GM18511 (cell line): ENCODE results near the gene CRYL1.
"Not testable (repeated sequence)": the region's sequence is repeated elsewhere in the genome, so short reads cannot be mapped to it uniquely, and the experiment has no call there.

Experiments used
- ATAC-seq: cut with Tn5 transposase; IDR thresholded peaks from one replicate; pipeline ENCODE4 v1.9.1; 2021; ENCODE audit warnings: mild to moderate bottlenecking, moderate library complexity; ENCODE audit not compliant: unreplicated experiment

Gene CRYL1

GRCh38 chr13:20461481-20461859 is 64.2 kb downstream of the CRYL1 start:
- no peak for ATAC-seq

- ATAC-seq: no peak
Observed at GRCh38 chr13:20460761-20461160, 64.9 kb downstream of the CRYL1 start.

- no peak for ATAC-seq
Observed at GRCh38 chr13:20457670-20458069, 68.0 kb downstream of the CRYL1 start.

- no peak for ATAC-seq
Observed at GRCh38 chr13:20456737-20457136, 68.9 kb downstream of the CRYL1 start.

- ATAC-seq: no peak
Observed at GRCh38 chr13:20451397-20451796, 74.3 kb downstream of the CRYL1 start.

- ATAC-seq: no peak
Observed at GRCh38 chr13:20448470-20448869, 77.2 kb downstream of the CRYL1 start.

- ATAC-seq: no peak
Observed at GRCh38 chr13:20446900-20447299, 78.8 kb downstream of the CRYL1 start.

- ATAC-seq: no peak
Observed at GRCh38 chr13:20446405-20446804, 79.3 kb downstream of the CRYL1 start.

- no peak for ATAC-seq
Observed at GRCh38 chr13:20442798-20443381, 82.8 kb downstream of the CRYL1 start.

GRCh38 chr13:20442375-20442774 is 83.3 kb downstream of the CRYL1 start:
- ATAC-seq: no peak

GRCh38 chr13:20441879-20442278 is 83.8 kb downstream of the CRYL1 start:
- no peak for ATAC-seq

- no peak for ATAC-seq
Observed at GRCh38 chr13:20441056-20441455, 84.6 kb downstream of the CRYL1 start.

GRCh38 chr13:20439261-20439660 is 86.4 kb downstream of the CRYL1 start:
- no peak for ATAC-seq

- no peak for ATAC-seq
Observed at GRCh38 chr13:20438801-20439200, 86.9 kb downstream of the CRYL1 start.

GRCh38 chr13:20436505-20436904 is 89.2 kb downstream of the CRYL1 start:
- ATAC-seq: no peak

GRCh38 chr13:20435616-20436368 is 89.9 kb downstream of the CRYL1 start:
- no peak for ATAC-seq

GRCh38 chr13:20434210-20434609 is 91.4 kb downstream of the CRYL1 start:
- not testable (repeated sequence) for ATAC-seq

- no peak for ATAC-seq
Observed at GRCh38 chr13:20431687-20432384, 93.8 kb downstream of the CRYL1 start.

- no peak for ATAC-seq
Observed at GRCh38 chr13:20431080-20431479, 94.6 kb downstream of the CRYL1 start.

GRCh38 chr13:20430296-20430695 is 95.4 kb downstream of the CRYL1 start:
- ATAC-seq: no peak

GRCh38 chr13:20429682-20430081 is 96.0 kb downstream of the CRYL1 start:
- ATAC-seq: no peak
